HG03457 (cell line): Measurements from ENCODE around the gene CAMKMT.

ENCODE experiments used
- ATAC-seq: cut with Tn5 transposase; IDR thresholded peaks from one replicate; pipeline ENCODE4 v1.9.1; 2021; ENCODE audit warnings: moderate number of reproducible peaks; ENCODE audit not compliant: unreplicated experiment

CAMKMT gene

DNA sequence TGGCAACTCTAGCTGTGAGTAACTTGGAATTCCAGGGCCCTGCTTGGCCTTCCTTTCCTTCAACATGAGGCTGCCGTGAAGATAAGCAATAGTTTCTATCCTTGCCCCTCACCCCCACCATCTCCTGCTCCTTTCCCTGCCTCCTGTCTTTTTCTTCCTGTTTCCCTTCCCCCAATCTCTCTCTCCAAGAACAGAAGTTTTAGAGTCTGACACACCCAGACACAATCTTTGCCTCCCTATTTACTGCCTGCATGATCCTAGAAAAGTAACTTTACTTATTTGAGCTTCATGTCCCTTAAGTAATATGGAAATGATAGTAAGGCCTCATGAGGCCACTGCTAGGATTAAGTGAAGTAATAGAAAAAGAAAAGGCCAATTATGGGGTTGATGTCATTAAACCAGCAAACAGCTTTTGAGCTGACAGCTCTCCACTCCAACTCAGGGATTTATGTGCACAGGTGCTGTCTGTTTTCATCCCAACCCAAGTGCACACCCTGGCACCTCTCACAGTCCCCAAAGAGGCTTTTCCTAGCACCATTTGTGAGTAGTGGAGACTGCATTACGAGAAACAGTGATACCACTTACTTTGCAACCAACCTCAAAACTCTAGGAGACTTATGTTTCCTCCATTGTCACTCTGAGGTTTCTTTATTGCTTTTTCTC is 456.1 kb downstream of the CAMKMT start:
- no peak for ATAC-seq

GRCh38 chr2:44819061-44819460 is 457.3 kb downstream of the CAMKMT start:
- no peak for ATAC-seq

- no peak for ATAC-seq
Observed at GRCh38 chr2:44821500-44821899, 459.8 kb downstream of the CAMKMT start.

DNA sequence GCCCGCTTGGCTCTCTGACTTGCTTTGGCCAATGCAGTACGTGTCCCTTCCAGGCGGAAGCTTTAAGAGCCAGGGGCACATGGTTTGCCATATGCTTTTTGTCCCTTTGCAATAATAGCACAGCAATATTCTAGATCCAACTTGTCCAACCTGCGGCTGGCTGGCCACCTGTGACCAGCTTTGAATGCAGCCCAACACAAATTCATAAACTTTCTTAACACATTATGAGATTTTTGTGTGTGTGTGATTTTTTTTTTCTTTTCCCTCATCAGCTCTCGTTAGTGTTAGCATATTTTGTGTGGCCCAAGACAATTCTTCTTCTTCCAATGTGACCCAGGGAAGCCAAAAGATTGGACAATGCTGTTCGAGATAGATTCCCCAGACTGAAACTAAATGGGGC is 460.4 kb downstream of the CAMKMT start:
- no peak for ATAC-seq
